ENCODE data around the gene CYYR1.

The CYYR1 gene

DNA sequence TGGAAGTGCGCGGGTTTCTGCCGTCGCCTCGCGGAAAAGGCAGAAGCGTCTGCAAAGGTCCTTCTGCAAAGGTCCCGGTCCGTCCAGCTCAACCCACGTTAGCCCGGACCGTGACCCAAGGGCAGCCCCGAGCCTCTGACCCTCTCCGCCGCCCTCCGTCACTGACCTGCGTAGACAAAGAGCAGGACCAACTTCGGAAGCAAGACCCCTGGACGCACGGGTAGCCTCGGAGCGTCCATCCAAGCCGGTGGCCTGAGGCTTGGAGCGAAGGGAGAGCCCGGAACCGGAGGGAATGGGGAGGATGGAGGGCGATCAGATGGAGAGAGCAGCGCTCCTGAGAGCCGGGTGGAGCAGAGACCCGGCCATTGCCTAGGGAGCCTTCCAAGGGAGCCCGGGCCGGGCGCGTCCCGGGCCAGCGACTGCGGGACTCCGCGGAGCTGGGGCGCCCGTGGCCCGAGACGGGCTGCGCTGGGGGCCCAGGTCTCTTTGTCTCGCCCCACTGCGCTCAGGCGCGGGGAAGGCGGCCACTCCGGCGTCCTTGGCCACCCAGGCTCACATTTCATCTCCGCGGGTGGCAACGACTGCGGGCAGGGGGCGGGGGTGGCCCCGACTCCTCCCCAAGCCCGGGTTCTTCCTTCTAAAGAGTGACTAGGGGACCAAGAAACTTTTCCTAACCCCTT, at the start of gene CYYR1:
Gene CYYR1, minus strand, starts transcription at position 585 of the 680 bp plus-strand sequence. Its CDS starts 346 bp downstream, at position 239.
- peak; percentile 29 for DNase-seq (ENCODE audit: low spot score)

DNA sequence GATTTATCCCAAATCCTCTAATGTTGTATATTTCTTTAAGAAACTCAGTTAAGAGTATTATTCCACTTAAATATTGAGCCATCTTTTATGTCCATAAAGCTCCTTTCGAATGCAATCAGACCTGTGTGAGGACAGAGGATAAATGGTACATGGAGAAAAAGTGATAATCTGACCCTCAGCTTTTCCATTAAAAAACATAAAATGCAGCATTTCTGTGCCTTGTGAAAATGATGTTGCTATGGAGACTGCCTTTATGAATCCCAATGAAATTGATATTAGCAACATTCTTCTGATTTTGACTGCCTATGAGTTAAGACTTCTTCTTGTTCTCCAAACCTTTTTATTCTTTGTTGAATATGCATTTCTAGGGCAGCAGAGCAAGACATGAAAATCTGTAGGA, 44.1 kb upstream of the CYYR1 start:
- no peak for DNase-seq (ENCODE audit: low spot score)

DNA sequence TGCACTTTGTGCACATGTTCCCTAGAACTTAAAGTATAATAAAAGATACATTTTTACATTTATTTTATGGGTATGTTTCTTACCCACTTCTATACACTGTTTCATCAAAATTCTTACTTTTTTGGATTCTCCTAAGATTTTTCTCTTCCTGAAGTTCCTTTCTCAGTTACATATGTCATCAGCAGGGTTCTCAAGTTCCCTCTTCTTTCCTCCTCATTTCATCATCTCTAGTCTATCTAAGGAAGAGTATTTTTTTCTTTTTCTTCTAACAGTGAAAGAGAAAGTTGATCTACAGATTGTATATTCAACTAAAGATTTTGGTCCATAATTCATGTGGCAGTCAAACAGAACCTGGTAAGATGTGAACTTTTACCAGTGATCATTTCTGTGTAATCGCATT, 41.2 kb upstream of the CYYR1 start:
- no peak for DNase-seq (ENCODE audit: low spot score)

DNA sequence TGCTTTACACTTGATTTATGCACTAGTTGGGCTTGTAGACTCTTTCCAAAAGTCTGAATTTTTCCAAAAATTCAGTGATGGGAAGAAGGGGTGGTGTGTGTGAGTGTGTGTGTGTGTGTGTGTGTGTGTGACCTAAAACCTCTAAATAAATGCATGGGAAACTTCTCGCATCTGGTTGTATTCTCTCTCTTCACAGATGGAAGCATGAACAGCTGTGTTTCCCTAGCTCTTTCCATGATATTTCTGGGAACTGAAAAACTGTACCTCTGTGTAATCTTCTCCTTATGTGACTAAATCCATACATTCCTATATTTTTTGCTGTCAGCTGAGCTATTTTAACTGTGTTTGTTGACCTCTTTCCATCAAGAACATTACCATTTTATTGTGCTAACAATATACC, 26.2 kb upstream of the CYYR1 start:
- no peak for DNase-seq (ENCODE audit: low spot score)

DNA sequence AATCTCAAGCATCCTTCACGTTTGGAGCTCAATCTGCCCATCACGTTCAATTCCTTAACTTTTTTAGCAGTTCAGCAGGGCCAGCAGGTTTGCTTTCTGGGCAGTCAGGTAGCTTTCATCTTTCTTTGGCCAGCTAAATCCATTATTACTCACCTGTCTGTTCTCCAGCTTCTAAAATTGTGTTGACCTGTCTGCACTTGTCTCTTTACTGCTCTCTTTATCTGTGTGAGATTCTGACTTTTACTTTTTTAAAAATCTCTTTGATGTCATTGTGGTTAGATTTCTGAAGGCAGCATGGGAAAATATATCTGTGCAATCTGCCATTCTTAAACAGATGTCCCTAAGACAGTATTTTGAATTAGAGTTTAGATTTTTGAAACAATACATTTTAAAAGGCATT, 24.9 kb upstream of the CYYR1 start:
- DNase-seq (ENCODE audit: low spot score), result no peak

DNA sequence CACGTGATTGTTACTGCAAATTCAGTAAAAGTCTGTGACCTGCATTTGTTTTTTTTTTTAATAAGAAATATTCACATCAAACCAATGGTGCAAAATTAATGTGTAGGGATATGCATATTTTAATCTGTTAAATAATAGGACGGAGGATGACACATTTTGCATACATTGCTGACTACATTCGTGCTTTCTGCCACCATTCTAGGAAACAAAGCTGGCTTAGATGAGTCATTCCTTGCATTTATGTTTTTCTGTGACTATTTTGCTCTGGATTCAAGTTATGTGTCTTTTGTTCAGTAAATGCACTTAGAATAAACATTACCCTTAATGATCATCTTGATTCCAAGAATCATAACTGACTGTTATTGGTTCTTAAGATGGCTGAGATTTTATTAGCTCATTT, 23.9 kb upstream of the CYYR1 start:
- DNase-seq (ENCODE audit: low spot score), result no peak

DNA sequence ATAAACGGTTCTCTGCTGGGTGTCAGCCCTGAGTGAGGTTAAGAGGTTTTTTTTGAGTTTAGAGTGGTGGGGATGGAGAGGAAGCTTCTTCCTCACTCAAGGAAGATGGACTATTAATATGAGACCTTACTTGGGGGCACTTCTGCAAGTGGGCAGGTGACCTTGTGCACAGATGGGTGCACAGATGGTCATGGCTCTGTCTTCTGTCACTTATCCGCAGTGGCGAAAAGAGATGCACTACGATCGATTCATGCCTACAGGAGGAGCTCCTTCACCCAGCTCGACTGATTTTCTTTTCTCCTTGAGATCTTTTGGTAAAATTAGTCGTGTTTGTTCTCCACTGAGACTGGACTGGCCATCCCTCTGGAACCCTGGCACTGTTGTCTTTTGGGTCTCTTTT, 22.9 kb upstream of the CYYR1 start:
- DNase-seq (ENCODE audit: low spot score), result no peak

DNA sequence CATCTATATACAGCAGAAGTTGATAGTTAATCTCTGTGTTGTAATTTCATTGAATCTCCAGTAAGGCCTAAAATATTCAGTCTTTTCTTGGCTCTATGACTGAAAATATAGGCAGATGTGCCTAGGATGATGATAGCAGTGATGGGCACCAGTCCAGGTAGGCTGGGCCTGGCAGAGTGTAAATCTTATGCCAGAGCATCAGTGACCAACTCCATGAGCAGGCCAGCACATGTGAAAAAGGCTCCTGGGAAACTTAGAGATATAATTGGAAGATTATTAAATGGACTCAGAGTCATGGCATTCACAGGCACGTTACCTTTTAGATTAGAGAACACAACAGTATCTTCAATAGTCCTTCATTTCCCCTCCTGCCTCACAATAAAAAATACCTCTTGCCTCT, 20.7 kb upstream of the CYYR1 start:
- DNase-seq (ENCODE audit: low spot score), result no peak

DNA sequence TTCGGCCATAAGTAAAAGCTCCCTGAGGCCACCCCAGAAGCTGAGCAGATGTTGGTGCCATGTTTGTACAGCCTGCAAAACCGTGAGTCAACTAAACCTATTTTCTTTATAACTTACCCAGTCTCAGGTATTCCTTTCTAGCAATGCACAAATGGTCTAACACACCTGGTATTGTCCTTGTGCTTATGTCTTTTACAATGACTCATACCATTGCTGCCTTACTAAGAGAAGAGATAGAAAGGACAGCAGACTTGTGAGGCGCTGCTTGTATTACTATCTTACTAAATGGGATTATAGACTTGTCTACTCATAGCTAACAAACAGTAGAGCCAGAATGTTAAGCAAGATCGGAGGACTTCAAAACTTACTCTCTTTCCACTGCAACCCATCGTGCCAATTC, 18.5 kb upstream of the CYYR1 start:
- DNase-seq (ENCODE audit: low spot score), result no peak

DNA sequence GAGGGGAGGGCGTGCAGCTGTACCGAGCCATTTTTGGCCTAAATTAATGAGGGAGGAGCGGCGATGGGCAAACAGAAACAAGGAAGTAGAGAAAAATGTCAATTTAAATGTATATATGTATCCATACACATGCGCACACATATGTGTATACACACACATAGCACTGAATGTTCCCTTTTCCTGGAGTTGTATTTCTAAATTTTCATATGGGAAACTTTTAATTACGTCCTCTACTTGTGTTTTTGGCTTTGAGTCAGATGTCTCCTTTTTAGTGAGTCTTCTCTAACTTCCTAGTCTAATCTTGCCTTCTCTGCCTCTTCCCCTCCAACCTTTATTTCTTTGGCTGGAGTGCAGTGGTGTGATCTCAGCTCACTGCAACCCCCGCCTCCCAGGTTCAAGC, 15.4 kb upstream of the CYYR1 start:
- DNase-seq (ENCODE audit: low spot score), result no peak

DNA sequence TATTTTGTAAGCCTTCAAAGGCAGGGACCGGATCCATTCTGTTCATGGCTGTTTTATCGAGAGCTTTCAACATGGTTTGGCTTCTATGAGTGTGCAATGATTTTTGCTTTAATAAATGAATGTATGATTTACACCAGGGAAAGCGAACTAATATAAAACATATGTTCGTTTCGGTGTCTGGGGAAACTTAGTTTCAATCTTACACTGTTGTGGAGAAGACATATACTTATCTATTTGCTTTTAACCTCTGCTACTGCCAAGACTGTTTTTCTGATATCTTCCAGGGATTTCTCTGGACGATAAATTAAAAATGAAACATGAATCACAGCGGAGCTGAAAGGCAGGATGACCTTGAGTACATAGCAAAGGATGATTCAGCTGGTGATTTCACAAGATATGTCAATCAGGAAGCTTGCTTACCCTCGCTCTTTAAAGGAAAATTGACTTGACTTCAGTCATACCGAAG, 14.7 kb upstream of the CYYR1 start:
- DNase-seq (ENCODE audit: low spot score), result peak; percentile 64

DNA sequence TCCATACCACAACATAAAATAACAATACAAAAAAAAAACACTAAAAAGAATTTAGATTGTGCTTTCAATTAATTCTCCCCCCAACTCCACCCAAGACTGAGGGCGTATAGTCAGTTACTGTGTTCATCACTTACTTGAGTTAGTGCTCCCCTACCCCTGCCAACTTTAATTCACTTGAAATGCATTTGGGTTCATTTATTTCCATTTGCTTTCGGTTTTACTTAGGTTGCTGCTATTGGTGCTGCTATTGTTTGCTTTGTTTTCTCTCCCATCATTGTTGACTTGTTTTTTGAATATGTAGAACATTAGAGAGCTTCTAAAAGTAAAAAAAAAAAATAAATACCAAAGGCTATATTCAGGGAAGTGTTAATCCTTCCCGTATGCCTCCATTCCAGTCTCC, 10.7 kb upstream of the CYYR1 start:
- DNase-seq (ENCODE audit: low spot score), result no peak

DNA sequence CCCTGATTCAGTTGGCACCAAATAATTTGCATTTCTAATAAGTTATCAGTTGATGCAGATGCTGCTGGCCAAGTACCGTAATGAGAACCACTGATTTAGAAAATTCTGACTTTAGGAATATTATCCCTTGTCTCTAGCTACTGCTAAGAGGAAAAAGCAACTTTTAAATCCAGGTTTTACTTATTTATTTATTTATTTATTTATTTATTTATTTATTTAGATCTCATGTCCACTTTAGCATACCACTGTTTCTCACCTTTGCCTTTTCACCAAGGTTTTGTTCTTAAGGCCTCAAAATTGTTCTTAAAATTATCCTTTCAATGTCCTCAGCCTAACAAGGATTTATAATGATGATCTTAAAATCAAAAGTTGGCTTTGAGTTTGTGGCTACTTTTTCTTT, 8.7 kb upstream of the CYYR1 start:
- DNase-seq (ENCODE audit: low spot score), result no peak

DNA sequence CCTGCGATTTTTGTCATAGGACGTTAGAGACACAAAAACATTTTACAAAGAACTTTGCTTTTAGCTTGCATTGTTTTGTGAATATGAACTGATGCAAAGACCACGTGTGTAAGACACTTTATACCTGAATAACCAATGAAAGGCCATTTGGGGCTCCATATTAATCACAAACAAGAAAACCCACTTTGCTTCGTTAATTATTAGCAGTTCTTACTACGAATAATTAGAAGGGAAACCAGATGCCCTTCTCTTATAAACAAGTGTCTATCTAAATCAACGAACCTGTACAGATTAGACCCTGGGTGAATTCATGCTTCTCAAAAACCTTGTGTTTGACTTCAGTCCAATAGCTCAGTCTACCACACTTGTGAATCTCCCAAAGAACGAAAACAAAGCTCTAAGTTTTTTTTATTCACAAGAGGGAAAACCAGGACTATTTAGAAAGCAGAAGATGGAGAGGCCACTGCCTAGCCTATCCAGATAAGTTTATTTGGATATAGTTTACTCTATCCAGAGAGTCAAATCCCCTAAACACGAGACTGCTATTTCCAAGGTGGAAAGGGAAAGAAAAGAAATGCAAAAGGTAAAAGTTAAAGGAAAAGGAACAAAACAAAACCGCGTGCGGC, 897 bp downstream of the CYYR1 start:
- no peak for DNase-seq (ENCODE audit: low spot score)

DNA sequence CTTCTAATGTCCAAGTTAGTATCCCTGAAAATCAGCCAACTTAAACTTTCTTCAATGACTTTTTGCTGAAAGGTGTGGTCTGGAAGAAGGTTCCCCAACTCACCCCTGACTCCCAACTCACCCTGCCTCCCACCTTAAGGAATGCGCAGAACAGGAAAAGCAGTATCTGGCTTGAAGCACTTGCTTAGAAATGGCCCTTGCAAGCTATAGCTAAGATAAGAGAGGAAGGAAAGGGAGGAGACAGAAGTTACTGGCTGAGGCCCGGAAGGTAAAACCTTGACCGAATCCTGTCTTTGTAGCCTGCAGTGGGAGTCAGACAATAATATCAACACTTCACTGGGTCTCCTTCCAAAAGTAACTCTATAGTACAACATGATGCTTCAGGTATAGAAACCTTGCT, 2.9 kb downstream of the CYYR1 start:
- DNase-seq (ENCODE audit: low spot score), result no peak

DNA sequence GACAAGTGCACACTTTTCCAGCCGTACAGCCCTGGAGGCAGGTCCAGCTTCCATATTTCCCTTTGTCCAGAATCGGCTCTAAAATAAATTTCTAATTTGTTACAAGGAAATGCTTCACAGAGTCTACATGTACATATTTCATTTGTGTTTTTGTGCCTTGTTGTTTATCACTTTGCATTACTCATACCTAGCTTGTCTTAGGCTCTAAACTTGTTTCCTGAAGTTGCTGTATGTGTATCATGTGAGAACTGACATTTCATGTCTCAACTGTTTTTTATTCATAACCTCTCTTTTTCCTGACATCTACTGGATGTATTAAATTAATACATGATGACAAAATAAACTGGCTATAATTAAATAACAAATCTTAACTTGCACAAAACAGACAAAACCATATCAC, 7.5 kb downstream of the CYYR1 start:
- no peak for DNase-seq (ENCODE audit: low spot score)

DNA sequence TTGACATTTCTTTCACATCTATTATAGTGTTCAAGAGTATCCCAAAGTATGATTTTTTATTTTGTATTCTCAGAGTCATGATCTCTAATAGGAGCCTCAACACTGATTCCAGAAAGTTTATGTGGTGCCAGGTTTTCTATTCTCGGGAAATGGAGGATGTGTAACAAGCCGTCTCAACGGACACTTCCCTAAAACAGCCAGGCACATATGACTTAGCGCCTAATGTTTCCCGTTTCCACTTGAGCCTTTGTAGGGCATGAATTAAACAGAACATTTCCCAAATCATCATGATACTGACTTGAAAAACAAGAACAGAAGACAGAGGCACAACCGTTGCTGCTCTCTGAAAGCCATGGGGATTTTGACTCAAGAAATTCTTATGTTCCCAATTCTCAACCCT, 8.0 kb downstream of the CYYR1 start:
- no peak for DNase-seq (ENCODE audit: low spot score)

DNA sequence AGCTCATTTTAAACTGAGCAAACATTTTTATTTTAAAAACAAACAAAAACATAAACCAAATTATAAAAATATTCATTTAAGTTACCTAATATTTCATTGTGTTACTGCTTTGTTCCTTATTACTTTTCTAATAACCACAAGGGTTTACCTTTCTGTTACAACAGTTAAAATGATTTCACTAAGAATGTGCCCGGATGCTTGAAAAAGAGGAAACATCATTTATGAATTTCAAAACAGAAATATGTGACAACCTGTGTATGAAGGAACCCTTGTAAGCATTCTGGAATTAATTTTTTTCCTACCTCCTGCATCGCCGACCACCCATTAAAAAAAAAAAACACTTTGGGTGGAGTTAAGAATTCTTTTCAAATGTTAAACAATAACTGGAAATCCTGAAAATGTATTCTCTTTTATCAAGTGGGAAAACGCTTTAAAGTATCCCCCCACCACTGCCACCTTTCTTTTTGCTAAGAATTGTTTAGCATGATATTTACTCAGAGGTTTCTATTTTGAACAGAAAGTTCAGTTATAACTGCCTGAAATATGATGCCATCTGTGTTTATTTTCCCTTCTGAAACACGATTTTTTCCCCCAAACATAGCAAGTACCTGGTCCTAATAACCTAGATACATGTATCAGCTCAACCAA, 9.1 kb downstream of the CYYR1 start:
- DNase-seq (ENCODE audit: low spot score), result no peak

DNA sequence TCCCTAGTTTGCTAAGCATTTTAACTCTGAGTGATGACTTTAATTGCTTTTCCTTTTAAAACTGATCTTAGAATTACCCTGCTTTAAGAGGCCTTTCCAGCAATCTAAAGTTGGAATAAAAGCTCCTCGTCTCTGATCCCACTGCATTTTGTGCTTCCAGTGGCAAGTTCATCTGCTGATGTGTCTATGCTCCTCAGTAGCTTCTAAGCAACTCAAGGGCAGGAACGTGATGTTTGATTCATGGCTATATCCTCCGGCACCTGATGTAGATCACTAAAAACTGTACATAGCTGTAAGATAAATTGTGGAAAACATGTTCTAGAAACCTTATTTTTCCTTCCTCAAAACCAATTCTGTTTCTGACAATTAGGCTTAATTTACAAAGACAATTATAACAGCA, 12.5 kb downstream of the CYYR1 start:
- DNase-seq (ENCODE audit: low spot score), result no peak

DNA sequence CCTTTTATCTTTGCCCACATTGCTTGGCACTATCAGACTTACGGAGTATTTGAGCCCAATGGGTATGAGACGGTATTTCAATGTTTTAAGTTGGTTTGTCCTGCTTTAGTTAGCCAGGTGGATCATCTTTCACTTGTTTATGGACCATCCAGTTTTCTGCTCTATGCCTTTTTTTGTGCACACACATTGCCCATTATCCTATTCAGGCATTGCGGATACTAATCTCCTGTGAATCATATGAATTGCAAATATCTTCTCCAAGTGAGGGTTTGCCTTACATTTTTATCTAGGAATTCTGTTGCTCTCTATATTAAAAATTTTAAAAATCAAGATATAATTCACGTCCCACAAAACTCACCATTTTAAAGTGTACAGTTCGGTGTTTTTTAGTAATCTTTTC, 14.0 kb downstream of the CYYR1 start:
- no peak for DNase-seq (ENCODE audit: low spot score)

DNA sequence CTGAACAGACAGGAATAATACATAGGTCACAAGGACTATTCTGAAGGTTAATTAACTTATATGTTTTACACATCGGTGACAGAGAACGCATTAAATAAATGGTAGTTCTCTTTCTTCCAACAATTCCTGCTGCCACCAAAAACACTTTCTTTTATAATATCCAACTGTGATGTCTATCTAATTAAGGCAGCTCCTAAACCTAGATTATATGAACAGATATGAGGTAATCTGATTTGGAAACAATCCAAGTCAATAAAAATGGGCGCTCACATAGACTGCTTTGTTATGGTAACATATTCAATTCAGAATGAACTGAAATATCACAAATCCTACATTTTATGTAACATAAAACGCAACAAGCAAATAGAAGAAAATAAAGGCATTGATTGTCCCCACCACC, 16.0 kb downstream of the CYYR1 start:
- no peak for DNase-seq (ENCODE audit: low spot score)

DNA sequence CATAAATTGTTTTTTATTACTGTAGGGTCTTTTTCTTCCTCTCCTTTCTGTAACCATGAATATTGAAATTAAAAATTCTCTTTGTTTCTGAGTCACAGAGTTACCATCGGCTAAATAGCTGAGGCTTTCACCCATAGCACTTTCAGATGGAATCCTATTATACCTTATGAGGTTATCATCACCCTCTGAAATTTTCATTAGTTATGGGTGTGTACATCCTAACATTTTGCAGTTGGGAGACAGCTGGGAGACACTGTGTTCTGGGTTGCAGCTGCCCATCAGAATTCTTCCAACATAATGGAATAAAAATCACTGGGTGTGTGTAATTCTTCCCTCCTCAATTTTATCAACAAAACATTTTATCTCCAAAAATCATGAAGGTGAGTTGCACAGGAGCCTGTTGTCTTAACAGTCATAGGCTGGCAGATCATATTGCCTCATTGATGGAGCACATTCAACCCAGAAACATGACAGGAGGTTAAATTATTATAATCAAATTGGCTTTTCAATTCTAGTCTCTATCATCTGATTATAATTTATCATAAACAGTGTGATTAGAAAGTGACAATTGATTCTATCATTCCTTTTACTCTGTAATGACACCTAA, 17.4 kb downstream of the CYYR1 start:
- no peak for DNase-seq (ENCODE audit: low spot score)

DNA sequence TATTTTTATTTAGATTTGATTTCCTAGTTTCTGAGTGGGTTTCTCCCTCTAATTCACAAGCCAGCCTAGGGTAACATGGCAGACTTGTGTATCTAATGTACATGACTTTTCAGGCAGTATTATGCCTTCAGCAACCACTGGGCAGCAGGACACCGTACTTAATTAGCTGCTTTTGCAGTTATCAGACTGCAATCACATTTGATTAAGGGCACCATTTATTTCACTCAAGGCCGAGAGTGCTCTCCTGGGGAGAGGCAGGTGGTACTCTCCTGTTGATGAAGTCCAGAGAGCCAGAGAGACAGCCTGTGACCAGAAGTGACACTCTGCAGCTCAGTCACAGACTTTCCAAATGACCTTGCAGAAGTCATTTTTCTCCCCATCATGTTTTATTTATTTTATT, 18.7 kb downstream of the CYYR1 start:
- no peak for DNase-seq (ENCODE audit: low spot score)
